Esophagus mucosa (tissue), 1 donor: ENCODE results near the gene SMARCAL1. TPM values are rescaled to one million over a fixed set of nuclear protein-coding genes. Genes with fewer than 3 reads are reported as not detected.
"Not testable (repeated sequence)": the region's sequence is repeated elsewhere in the genome, so short reads cannot be mapped to it uniquely, and the experiment has no call there.

Experiments
- ATAC-seq: fragments of 200-7000 bp; cut with Tn5 transposase; one replicate; pipeline ENCODE4 v1.9.1; 2020
- total RNA-seq: library from RNA; stranded (reverse); gene quantifications from one replicate; pipeline ENCODE4 v1.2.4, GENCODE V29; 2023
- donor health status: DM: yes; HTN: yes; CAD: no.

The SMARCAL1 gene
- total RNA-seq, 1 donor from 2014 or later = 17.5 TPM

DNA sequence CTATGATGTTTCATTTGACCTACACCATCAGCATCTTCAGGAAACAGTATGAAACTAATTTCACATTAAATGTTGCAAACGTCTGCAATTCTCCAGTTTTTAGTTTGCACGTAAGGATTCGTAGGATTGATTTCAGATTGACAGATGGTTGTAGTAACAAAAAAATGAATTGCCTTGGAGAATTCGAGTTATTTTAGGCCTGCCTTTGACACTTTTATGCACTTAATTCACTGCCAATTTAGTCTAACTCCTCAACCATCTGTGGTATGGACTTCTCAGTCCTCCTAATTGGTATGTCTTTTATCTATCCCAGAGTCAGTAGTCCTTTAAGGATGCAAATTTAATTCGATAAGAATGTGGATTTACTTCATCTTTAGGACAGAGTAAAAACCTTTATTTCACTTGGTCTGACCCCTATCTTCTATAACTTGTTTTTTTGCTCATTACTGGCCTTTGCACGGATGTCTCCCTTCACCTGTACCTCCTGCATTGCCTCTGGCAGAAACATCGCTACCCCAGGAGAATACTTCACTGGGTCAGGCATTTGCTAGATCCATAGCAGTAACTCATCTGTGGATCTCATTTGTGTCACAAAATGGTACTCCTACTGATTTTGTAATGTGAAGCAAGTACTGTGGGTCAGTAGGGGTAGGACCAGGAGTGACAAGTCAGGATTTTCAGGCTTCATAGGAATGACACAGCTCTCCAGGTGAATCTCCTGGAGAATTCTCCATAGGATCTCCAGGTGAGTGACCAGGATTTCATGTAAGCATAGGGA is 90.3 kb downstream of the SMARCAL1 start:
- ATAC-seq = no peak

- no peak for ATAC-seq
These were observed 90.9 kb downstream of the SMARCAL1 start for GRCh38 chr2:216503159-216503629.

DNA sequence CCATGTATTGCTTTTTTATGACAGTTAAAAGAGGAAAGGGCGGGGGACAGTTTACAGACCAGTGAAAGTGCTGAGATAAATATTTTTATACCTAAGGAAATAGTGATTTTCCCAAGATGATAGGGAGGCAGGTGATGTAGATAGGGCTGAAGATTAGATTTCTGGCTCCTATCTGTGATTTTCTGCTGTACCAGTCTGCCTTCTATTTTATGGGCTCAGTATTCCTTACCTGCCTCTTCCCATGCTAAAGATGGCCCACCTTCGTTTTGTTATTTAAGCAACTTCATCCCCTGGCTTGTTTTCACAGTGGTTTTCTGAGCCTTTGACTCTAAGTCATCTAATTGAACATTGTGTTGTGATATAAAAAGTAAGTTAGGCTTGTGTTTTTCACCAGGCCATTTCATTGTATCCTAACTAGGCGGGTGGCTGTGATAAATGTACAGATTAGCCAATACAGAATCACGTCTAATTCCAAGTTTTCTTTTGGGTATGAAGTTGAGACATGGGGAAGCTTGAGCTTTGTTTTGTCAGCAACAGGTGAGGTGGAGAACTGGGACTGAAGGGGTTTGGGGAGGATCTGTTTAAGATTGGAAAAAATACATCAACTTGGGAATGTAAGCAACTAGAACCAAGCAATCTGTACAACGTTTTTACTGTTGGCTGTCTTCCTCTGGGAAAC is 91.6 kb downstream of the SMARCAL1 start:
- no peak for ATAC-seq

DNA sequence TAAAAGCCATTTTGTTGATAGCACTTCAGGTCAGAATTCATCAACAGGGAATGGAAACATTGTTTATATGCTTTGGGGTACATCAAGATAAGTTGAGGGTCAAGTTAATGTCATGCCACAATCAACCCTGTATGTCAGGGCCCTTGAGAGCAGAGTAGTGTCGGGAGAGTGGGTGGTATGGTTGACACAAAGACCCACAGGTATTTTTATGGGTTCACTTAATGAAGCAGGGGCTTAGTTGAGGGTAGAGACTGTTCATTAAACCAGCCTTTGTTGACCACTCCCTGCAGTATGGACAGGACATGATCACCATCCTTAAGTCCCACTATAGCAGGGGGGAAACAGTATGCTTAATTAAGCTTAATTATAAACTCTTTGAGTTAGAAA is 92.1 kb downstream of the SMARCAL1 start:
- no peak for ATAC-seq

DNA sequence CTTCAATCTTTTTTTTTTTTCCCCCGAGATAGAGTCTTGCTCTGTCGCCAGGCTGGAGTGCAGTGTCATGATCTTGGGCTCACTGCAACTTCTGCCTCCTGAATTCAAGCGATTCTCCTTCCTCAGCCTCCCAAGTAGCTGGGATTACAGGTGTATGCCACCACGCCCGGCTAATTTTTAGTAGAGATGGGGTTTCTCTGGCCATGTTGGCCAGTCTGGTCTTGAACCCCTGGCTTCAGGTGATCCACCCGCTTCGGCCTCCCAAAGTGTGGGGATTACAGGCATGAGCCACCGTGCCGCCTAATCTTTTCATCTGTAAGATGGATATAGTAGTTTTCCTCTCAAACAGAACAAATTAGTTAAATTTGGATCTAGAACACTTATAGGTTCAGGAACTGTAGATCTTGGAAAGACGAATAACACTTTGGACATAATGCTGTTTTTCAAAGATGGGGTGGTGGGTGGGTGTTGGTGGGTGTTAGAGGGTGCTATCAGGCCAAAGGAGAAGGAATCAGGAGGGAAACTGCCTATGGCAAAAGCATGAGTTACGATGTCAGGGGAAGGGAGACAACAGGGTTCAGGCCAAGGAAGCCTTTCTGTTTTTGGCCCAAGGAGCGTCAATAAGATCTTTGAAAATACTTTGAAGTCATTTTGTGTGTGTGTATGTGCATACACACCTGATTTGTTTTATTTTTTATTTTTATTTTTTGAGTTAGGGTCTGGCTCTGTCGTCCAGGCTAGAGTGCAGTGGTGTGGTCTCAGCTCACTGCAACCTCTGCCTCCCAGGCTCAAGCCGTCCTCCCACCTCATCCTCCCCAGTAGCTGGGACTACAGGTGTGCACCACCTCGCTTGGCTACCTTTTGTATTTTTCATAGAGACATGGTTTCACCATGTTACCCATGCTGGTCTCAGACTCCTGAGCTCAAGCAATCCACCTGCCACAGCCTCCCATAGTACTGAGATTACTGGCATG is 93.1 kb downstream of the SMARCAL1 start:
- no peak for ATAC-seq

DNA sequence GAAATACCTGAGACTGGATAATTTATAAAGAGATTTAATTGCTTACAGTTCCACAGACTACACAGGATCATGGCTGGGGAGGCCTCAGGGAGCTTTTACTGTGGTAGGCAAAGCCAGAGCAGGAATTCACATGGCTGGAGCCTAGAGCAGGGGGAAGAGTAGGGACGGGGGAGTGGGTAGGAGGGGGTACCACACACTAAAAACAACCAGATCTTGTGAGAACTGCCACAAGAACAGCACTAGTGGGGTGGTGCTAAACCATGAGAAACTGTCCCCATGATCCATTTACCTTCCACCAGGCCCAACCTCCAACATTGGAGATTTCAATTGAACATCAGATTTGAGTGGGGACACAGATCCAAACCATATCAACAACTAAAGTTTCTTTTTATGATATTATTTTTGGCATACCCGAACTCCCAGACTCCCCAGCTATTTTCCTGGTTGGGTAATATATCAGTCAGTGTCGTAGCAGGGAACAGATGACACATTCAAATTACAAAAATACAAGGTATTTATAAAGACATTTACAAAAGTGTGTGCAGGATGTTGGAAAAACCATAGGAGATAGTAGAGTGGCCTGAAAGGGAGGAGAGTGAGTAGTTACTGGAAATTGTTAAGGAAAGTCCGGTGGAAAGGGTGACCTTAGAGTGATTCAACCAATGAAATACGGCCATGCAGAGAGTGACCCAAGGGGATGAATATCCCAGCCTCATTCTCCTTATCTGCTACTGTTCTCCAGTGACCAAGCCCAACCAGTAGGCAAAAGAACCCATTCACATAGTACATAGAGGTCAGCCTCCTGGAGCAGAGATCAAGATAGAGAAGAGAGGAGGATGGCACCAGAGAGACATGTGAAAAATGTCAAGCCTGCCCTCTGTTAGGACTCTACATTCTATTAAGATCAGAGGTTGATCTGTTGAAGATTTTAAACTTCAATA is 95.2 kb downstream of the SMARCAL1 start:
- peak; percentile 7 for ATAC-seq

- ATAC-seq = peak; percentile 17
These were observed 95.9 kb downstream of the SMARCAL1 start for GRCh38 chr2:216508229-216508628.

DNA sequence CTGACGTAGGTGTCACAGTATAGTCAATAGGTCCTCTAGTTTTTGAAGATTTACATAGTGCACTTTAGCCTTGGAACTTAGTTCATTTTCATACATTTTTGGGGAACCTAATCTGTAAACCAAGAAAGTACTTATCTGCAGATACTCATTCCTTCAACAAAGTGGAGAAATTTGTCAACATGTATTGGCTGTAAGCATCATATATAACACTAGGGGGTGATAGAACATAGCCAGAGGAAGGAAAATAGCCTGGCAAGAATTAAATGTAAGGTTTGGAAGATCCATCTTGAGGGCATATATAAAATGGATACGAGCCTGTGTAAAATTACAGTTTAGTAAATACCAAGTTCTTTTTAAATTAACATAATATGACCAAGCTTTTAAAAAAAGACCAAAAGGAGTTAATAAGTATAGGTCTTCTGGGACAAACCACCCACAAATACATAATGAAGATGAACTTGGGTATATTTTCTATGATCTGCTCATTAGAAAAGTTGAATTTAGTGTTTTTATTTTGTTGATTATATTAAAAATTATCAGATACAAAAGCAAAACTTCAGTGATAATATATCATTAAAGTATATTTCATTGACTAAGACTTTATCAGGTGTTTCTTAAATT is 104.6 kb downstream of the SMARCAL1 start:
- peak; percentile 56 for ATAC-seq

GRCh38 chr2:216517447-216518225 is 105.4 kb downstream of the SMARCAL1 start:
- no peak for ATAC-seq

DNA sequence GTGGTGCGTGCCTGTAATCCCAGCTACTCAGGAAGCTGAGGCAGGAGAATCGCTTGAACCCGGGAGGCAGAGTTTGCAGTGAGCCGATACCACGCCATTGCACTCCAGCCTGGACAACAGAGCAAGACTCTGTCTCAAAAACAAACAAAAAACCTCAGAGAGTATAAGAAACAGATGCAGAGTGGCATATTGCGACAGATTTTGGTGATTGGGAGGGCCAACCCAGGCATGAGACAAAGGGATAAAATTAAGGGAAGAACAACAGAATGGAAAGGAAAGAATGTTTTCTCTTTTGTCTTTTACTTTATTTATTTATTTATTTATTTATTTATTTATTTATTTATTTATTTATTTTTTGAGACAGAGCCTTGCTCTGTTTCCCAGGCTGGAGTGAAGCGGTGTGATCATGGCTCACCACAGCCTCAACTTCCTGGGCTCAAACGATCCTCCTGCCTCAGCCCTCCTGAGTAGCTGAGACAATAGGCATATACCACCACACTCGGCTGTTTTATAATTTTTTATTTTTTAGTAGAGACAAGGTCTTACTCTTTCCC is 106.4 kb downstream of the SMARCAL1 start:
- ATAC-seq = not testable (repeated sequence)

DNA sequence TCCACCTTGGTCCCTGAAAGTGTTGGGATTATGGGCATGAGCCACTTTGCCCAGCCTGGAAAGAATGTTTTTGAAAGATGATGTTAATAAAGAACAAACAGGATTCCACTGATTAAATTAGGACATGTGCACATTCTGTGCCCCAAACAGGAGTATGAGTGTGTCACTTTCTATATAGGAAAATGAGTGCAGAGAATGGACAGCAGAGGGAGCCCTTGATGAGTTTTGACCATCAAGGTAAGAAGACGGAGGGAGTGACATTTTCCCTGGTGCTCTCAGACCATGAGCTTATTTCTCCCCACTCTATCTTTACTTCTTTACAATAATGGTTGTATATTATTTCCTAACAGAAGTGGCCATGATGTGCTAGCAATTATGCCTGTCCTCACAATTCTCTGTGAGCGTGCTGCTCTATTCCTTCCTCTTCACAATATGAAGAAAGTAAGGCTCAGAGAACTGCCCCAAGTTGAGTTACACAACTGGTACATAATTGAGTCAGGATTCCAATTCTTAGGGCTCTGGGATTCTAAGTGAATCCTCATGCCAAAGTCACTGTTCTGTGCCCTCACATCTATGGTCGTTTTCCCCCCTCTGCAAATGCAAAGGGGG is 107.0 kb downstream of the SMARCAL1 start:
- peak; percentile 78 for ATAC-seq

GRCh38 chr2:216520112-216520511 is 107.8 kb downstream of the SMARCAL1 start:
- no peak for ATAC-seq

- no peak for ATAC-seq
These were observed 110.7 kb downstream of the SMARCAL1 start for GRCh38 chr2:216522892-216523502.

DNA sequence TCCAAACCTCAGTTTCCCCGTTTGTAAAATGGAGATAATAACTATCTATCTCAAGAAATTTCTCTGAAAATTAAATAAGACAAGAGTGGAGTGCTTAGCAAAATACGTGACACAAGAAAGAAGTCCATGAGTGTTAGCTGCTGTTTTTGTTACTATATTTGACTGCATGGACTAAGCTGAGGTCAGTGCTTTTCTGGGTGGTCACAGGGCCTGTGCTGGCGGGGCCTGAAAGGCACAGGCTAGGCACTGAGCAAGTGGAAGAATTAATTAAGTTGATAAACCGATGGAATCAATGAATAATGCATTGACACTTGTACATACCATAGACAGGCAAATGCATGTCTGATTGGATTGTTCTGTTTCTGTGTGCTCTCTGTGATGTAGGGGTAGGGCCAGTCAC is 113.7 kb downstream of the SMARCAL1 start:
- no peak for ATAC-seq

- ATAC-seq = no peak
These were observed 114.7 kb downstream of the SMARCAL1 start for GRCh38 chr2:216526939-216527338.

GRCh38 chr2:216527600-216527999 is 115.3 kb downstream of the SMARCAL1 start:
- ATAC-seq = no peak

GRCh38 chr2:216532562-216532961 is 120.3 kb downstream of the SMARCAL1 start:
- no peak for ATAC-seq
